Stimulated activated CD8-positive, alpha-beta memory T cell treated with anti-CD3 and anti-CD28 coated beads, Interleukin-4, amount 100 ng/mL, for 48 hours (primary cell): ENCODE measurements around the gene LRRIQ4.

Experiments
- DNase-seq: peaks from one replicate; pipeline ENCODE4 v3.0.0-alpha.2; 2020

Gene LRRIQ4

DNA sequence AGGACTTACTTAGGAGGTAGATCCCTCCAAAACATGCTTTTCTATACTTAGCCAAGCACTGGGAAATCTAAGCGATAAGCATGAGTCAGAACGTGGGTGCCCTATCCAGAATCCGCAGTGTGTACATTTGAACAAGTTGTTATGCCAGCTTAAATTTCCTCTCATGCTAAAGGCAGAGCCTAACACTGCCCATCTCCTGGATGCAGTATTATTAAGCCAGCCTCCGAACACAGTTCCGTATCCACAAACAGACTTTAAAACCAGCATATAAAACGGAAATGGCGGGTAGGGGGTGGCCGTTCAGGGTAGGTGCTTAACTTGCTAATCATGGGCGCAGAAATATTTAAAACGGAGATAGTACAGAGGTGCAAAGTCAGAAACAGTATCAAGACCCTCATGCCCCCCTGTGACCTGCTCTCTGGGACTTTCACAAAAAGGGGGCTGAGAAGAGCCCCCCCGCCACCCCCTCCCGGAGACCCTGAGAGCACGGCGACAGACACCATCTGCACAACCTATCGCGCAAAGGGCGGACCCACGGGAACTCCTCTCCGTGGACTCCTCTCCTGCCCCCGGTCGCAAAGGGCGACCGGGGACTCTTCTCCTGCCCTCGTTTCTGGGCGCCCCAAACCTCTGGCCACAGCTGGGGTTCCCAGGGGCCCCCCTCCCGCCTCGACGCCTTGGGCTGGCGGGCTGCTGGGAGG, 889 bp upstream of the LRRIQ4 start:
- DNase-seq, result peak; percentile 32

DNA sequence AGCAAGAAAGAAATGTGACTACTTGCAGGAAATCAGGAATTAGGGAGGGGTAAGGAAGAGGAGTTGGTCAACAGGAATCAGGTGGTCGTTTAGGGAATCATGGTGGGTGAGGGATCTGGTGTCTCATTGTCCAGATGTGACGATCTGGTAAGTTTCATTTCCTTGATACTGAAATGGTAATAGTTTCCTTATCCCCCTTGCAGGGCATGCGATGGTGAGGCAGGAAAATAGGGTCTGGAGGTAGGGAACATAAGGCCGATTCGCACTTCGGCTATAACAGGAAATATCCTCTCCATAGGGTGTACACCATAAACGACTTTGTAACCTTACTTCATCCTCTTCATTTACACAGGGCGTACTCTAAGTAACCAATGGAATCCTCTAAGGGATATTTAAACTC, 608 bp downstream of the LRRIQ4 start:
- DNase-seq, result no peak

DNA sequence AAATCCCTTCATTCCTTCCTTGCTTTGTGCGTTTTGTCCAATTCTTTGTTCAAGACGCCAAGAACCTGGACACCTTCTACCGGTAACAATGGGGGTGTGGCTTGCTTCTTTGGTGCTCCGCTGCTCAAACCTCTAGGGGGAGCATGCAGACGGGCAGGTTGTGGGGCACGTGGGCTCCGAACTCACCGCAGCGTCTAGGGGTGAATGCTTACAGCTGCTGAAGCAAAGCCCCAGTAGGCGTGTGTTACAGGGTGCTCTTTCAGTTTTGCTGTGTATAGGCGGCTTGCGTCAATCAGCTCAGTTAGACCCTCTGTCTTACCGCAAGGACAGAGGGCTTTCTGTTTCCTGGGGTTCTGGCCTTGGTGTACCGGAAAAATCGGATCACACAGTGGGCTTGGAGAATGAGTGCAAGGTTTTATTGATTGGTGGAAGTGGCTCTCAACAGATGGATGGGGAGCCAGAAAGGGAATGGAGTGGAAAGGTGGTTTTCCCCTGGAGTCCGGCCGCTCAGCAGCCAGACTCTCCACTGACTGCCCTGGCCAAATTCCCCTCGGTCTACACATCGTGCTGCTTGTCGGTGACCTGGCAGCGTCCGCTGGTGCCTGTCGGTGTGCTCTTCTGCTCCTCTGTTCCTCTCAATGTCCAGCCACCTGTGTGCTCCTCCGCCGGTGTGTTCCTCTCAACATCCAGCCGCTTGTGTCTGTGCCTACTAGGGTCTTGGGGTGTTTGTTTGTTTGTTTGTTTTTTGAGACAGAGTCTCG, 1.3 kb downstream of the LRRIQ4 start:
- peak; percentile 80 for DNase-seq

DNA sequence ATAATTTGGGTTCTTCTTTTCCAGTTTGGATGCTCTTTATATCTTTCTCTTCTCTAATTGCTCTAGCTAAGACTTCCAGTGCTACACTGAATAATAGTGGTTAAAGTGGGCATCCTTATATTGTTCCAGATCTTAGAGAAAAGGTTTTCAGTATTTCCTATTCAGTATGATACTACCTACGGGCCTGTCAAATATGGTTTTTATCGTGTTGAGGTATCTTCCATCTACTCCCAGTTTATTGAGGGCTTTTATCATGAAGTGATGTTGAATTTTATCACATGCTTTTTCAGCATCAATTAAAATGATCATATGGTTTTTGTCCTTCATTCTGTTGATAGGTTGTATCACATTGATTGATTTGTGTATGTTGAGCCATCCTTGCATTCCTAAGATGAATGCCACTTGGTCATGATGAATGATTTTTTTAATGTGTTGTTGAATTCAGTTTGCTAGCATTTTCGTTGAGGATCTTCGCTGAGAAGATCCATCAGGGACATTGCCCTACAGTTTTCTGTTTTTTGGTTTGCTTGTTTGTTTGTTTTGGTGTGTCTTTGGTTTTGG, 3.0 kb downstream of the LRRIQ4 start:
- DNase-seq, result no peak

DNA sequence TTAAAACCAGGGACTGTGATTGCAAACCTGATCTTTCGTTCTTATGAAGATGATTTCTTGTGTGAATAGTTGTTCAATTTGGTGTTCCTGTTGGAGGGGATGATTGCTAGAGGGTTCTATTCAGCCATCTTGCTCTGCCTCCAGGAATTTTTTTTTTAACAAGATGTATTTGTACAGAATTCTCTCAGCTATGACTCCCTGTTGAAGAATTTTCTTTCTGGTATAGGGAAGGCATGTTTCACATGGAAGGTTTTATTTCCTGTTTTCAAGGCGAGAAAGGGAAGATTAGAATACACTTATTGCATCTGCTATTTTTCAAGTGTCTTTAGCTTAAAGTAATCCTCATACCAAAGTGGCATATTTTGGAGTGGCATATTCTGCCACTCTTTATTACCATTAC, 5.6 kb downstream of the LRRIQ4 start:
- DNase-seq, result no peak

DNA sequence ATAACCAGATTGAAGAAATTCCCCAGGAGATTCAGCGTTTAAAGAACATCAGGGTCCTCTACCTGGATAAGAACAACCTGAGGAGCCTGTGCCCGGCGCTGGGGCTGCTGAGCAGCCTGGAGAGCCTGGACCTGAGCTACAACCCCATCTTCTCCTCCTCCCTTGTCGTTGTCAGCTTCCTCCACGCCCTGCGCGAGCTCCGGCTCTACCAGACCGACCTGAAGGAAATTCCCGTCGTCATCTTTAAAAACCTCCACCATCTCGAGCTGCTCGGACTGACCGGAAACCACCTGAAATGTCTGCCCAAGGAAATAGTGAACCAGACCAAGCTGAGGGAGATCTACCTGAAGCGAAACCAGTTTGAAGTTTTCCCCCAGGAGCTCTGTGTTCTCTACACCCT, 9.4 kb downstream of the LRRIQ4 start:
- DNase-seq, result no peak

DNA sequence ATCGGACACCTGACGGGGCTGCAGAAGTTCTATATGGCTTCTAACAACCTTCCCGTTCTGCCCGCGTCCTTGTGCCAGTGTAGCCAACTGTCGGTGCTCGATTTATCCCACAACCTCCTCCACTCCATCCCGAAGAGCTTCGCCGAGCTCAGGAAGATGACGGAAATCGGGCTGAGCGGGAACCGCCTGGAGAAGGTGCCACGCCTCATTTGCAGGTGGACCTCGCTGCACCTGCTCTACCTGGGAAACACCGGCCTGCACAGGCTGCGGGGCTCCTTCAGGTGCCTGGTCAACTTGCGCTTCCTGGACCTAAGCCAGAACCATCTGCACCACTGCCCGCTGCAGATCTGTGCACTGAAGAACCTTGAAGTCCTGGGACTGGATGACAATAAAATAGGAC, 9.9 kb downstream of the LRRIQ4 start:
- DNase-seq, result no peak

DNA sequence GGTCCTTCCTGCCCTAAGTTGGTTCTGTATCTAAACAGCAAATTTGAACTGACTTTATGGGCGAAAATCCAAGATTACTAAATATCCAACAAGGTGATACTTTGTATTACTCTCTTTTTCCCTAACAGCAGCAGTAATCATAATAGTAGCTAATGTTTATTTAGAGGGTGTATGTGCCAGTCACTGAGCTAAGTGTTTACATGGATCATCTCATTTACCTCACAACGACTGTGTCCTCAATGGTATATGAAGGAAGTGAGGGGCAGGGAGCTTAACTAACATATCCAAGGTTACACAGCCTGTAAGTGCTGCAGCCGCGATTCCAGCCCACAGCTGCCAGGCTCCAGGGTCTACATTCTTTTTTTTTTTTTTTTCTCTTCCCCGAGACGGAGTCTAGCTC, 10.3 kb downstream of the LRRIQ4 start:
- no peak for DNase-seq

DNA sequence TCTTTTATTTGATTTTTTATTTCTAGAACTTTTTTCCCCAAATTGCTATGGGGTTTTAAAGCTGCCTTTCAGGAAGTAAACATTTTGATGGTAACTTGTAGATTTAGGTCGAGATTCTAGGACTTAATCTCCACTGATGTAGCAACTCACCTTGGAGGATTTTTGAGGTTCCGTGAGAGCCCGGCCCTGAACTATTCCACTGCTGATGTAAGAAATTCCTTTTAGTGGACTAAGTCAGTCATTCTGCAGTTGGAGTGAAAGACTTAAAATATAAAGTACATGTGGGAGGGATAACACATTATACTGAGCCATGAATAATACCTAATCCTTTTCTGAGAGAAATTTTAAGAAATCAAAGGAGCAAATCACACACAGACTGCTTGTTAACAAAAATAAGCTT, 12.6 kb downstream of the LRRIQ4 start:
- DNase-seq, result no peak

DNA sequence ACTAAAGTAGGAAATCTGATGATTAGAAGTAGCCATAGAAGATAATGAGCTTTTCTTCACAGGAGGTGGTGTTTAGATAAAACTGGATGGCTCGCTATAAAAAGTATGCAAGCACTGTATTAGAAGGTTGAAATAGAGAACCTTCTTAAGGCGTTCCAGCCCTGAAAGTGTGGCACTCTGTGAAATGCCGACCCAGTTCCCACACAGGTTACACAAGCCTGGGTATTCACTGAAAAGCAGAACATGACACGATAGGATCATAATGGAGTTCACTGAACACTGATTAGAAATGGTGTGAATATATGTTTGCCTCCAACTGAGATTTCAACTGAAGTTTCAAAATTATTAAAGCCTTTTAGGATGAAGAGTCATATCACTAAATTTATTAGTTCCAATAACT, 15.0 kb downstream of the LRRIQ4 start:
- no peak for DNase-seq

DNA sequence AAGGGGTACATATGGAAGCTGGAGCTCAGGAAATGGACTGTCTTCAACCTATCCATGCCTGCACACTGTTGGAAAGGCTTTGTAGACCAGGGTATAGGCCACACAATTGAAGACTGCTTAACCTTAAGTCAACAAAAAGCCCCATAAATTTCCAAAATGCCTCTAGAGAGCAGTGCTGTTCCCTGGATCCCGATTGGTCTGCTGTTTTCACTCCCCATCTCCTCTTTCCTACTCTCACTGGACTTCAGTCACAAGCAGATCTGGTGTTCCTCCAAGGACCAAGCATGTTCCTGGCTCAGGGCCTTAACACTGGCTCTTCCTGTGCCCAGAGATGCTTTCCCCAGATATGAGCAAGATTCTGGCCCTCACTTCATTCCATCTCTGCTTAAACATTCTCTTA, 22.9 kb downstream of the LRRIQ4 start:
- DNase-seq, result no peak

DNA sequence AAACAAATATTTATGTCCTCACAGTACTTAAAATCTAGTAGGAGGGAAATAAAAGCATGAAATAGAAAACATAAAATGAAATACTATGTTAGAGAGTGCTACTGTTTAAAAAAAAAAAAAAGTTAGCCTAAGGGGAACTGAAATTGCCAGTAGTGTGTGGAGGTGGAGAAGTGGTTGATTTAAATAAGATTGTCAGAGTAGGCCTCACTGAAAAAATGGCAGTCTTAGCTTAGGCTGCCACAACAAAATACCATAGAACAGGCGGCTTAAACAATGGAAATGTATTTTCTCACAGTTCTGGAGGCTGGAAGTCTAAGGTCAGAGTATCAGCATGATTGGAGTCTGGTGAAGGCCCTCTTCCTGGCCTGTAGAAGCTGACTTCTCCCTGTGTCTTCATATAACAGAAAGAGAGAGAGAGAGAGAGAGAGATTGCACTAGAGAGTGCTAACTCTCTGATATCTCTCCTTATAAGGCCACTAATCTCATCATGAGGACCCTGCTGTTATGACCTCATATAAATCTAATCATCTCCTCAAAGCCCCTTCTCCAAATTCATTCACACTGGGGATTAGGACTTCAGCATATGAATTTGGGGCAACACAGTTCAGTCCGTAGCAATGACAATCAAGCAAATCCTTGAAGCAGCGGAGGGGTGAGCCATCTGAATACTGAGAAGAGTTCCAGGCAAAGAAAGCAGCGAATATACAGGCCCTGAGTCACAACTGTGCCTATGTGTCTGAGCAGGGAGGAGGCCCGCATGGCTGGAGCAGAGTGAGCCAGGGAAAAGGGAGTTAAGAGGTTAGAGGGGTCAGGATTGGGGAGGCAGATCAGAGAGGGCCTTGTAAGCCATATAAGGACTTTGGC, 23.6 kb downstream of the LRRIQ4 start:
- no peak for DNase-seq

DNA sequence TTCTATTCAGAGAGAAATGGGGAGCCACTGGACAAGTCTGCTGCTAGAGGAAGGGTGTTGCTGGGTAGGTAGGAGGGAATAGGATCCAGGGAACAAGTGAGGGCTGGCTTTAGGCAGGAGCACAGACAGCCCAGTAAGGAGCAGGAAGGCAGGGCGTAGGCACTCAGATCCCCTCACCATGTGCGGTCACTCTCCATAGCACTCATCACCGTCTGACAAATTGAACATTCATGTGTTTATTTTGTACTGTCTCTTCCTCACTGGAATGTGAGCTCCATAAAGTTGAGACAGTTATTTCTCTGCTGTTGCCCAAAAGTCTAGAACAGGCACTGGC, 24.2 kb downstream of the LRRIQ4 start:
- no peak for DNase-seq

DNA sequence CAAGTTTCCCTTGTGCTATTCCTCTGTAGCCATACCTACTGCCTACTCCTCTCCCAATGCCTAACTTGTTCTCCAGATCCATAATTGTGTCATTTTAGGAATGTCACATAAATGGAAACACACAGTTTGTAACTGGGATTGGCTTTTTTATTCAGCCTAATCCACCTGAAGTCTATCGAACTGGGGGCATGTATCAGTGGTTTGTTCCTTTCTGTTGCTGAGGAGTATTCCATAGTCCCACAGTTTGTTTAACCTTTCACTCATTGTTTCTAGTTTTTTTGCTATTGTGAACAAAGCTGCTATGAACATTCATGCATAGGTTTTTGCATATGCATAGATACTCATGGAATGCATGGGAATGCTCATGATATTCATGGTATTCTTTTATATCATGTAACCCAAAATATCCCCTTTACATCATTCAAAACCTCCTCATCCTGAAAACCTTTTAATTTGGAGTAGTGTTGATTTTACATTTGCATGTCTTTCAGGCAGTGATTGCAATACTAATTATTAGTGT, 25.9 kb downstream of the LRRIQ4 start:
- no peak for DNase-seq

DNA sequence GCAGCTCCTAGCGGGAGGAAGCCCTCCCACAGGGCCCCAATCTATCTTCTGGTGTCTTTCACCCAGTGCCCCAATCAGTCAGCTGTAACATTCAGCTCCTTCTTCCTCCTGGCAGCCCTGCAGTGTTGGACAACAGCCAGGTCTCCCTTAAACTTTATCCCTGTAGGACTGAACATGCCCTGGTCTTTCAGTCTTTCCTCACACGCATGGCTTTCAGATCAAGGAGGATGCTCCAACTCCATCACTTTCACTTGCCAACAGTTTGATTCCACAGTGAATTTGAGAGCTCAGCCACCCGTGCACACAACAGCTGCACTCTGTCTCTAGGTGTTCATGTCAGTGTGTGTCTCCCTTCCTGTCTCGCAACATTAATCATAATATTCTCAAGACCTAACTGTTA, 28.5 kb downstream of the LRRIQ4 start:
- no peak for DNase-seq

DNA sequence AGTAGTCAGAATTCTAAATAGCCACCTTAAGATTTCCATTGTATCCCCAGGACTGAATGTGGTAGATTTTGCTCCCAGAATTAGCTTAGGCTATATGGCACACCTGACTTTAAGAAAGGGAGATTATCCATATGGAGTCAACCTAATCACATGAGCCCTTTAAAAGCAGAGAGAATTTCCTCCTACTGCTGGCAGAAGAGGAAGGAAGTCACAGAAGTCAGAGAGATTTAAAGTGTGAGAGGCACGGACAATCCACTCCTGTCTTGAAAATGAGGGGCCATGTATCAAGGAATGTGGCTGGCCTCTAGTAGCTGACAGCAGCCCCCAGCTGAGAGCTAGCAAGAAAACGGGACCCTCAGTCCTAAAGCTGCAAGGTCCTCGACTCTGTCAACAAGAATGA, 30.3 kb downstream of the LRRIQ4 start:
- no peak for DNase-seq

DNA sequence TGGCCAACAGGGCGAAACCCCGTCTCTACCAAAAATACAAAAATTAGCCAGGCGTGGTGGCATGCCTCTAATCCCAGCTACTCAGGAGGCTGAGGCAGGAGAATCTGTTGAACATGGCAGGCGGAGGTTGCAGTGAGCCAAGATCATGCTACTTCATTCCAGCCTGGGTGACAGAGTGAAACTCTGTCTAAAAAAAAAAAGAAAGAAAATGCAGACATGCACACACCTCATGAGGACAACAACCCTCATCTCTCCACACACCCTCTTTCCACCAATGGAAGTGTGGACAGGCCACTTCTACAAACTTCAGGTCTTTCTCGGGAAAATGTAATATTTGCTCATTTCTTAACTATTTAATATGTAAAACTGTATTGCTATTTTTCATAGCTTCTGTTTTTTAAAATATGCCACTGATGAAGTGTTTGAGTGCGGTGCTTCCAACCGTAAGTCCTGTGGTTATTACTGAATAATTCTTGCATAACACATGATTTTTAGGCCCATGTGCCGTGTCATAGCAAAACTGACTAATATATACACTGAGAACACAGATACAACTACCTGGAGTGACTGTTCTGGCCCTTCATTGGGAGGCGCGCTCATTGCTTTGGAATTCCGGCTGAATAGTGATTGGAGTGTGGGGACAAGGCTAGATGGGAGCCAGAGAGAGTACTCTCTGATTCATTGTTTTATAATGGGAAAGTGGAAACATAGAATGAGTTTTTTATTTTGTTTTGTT, 34.0 kb downstream of the LRRIQ4 start:
- DNase-seq, result no peak

DNA sequence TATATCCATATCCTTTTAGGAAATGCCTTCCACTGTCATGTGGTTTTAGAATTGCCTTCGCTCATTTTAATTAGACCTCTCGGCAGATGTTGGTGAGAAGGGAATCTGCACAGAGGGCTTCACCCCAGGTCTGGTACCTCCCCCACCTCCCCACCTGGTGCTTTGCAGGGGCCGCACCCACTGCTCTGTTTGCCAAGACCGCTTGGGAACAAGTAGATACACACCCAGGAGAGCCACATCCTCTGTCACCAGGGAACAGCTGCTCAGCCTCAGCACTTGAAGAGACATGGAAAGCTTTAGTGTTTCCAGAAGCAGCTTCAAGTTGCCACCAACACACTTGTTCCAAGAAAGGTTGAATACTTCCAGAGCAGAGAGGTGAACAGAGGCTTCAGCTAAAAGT, 35.2 kb downstream of the LRRIQ4 start:
- DNase-seq, result no peak

DNA sequence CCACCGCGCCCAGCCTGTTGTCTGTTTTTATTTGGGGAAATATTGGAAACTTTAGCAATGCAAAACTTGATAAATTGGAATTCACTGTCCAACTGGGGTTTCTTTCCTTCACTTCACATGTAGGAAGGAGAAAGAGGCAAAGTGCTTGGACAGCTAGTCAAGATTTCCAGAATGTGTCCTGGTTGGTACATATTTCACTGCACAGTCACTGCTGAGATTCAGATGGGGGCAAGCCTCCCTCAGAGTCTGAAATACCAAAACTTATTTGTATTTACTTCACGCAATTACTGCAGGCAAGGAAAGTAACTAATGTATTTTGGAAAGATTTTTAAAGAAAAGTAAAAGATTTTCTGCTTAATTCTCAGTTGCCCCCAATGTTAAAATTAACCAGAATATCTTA, 36.1 kb downstream of the LRRIQ4 start:
- no peak for DNase-seq

DNA sequence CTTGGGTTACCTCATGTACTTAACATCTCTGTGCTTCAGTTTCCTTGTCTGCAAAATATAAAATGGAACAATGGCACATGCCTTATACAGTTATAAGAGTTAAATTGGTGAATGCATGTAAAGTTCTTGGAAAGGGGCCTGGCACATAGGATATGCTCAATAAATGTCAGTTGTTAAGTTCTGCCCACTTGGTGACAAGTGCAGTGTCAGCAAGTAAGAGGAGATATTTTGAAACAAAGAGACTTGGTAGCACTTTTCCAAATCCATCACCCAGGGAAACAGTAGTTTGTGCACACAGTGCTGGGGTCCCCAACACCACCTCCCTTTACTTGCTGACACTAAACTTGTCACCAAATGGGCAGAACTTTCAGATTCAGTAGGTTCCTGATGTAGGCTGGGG, 37.9 kb downstream of the LRRIQ4 start:
- no peak for DNase-seq

DNA sequence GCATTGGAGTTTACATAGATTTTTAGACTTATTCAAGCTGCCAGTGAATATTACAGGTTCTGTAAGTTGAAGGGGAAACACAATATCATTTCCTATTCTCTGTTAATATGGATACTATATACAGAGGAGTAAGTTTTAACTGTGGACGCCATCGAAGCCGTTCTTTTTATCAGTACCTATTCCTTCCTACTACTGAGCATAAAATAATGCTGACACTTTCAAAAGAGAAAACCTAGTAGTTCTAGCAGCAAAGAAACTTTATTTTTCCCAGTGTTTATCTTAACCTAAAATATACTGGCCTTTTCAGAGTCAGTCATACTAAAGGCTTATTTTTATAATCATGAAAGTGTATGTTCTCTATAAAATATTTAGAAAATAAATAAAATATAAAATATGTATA, 42.8 kb downstream of the LRRIQ4 start:
- DNase-seq, result no peak

DNA sequence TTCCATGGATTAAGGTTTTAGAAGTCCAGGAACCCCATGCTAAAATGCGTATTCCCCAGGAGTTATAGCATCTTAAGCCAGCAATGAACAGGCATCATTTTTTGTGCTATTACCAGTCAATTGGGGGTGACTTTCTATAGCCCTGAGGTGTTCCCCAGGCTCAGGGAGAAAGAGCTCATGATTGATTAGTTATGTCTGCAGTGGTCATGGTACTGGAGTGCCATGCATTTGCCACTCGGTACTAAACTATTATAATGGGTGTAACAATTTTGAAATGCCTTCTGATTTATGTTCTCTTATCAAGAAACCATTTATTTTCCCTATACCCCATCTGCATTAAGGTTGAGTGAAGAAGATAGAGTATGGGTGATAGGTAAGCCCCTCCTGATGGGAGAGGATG, 45.1 kb downstream of the LRRIQ4 start:
- no peak for DNase-seq

DNA sequence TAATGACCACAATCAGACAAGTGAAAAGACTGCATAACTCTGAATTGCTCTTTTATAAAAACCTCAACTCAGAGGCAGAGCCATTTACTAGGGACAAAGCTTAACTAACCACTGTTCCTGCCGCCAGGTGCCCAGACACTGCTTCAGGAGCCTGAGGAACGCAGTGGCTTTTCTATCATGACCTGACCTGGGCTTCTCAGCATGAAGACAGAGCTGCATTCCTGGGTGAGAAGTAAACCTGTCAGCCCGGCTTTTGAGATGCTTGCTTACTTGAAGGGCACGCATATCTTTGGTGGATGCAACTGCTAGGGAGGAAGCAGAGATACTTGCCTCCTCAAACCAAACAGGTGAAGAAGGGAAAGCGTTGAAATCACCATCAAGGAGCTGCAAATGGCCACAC, 49.2 kb downstream of the LRRIQ4 start:
- DNase-seq, result no peak
